GM12801 (cell line): ENCODE results near the gene TRAPPC10.

Experiments used
- CTCF ChIP-seq: IDR thresholded peaks from one replicate; pipeline ENCODE4 v1.5.1; 2011; ENCODE audit warnings: control low read depth; ENCODE audit not compliant: insufficient read length; ENCODE audit errors: extremely low read depth

The TRAPPC10 gene

GRCh38 chr21:44059710-44060109 lies 47.6 kb downstream of the TRAPPC10 start:
- no peak for TF ChIP-seq CTCF

- no peak for TF ChIP-seq CTCF
Observed at GRCh38 chr21:44062380-44062779, 50.3 kb downstream of the TRAPPC10 start.

- no peak for TF ChIP-seq CTCF
Observed at GRCh38 chr21:44063151-44063912, 51.2 kb downstream of the TRAPPC10 start.

GRCh38 chr21:44064852-44065403 lies 52.8 kb downstream of the TRAPPC10 start:
- TF ChIP-seq CTCF = no peak

GRCh38 chr21:44065428-44065827 lies 53.3 kb downstream of the TRAPPC10 start:
- no peak for TF ChIP-seq CTCF

GRCh38 chr21:44066116-44066515 lies 54.0 kb downstream of the TRAPPC10 start:
- TF ChIP-seq CTCF = no peak

- no peak for TF ChIP-seq CTCF
Observed at GRCh38 chr21:44067011-44067839, 55.1 kb downstream of the TRAPPC10 start.
